ENCODE results near the gene EPN3. TPM values are rescaled to one million over a fixed set of nuclear protein-coding genes. Genes with fewer than 3 reads are reported as not detected.

EPN3 gene
- total RNA-seq, 1 donor from 2014 or later, result not detected

- H3K36me3 Mint-ChIP-seq (ENCODE audit: low read depth), result no peaks in the 10 kb centered on the region
- no peak overlapping the region for H3K4me3 Mint-ChIP-seq (ENCODE audit: unreplicated experiment)
- no peak for DNase-seq (ENCODE audit: low spot score)
Observed at GRCh38 chr17:50572541-50572940, 40.0 kb downstream of the EPN3 start.

GRCh38 chr17:50573866-50574611 is 41.5 kb downstream of the EPN3 start:
- Mint-ChIP-seq H3K9me3 (ENCODE audit: low read depth) (no peaks in the 10 kb centered on the region), H3K27ac (ENCODE audit: unreplicated experiment) (no peak overlapping the region), H3K4me1 (ENCODE audit: low read depth) (no peaks in the 10 kb centered on the region), H3K36me3 (ENCODE audit: low read depth) (no peaks in the 10 kb centered on the region), H3K27me3 (ENCODE audit: low read depth) (peaks cover 17% of the 10 kb centered on the region), H3K4me3 (ENCODE audit: unreplicated experiment) (no peak overlapping the region)
- no peak for DNase-seq (ENCODE audit: low spot score)
- TF ChIP-seq CTCF (IDR thresholded peaks at IDR 0.05), result no peak

More at GRCh38 chr17:50572541-50572940, 40.0 kb downstream of the EPN3 start:
- no peaks in the 10 kb centered on the region for H3K4me1 Mint-ChIP-seq (ENCODE audit: low read depth)
- H3K27me3 Mint-ChIP-seq (ENCODE audit: low read depth), result peaks cover 7% of the 10 kb centered on the region
- H3K9me3 Mint-ChIP-seq (ENCODE audit: low read depth), result no peaks in the 10 kb centered on the region
- no peak overlapping the region for H3K27ac Mint-ChIP-seq (ENCODE audit: unreplicated experiment)
- no peak for TF ChIP-seq CTCF (IDR thresholded peaks at IDR 0.05)

GRCh38 chr17:50575581-50576210 is 43.2 kb downstream of the EPN3 start:
- no peak overlapping the region for H3K27ac Mint-ChIP-seq (ENCODE audit: unreplicated experiment)
- H3K36me3 Mint-ChIP-seq (ENCODE audit: low read depth), result no peaks in the 10 kb centered on the region
- no peak for DNase-seq (ENCODE audit: low spot score)
- no peaks in the 10 kb centered on the region for H3K9me3 Mint-ChIP-seq (ENCODE audit: low read depth)
- H3K27me3 Mint-ChIP-seq (ENCODE audit: low read depth), result peaks cover 15% of the 10 kb centered on the region
- no peak overlapping the region for H3K4me3 Mint-ChIP-seq (ENCODE audit: unreplicated experiment)
- TF ChIP-seq CTCF (IDR thresholded peaks at IDR 0.05), result no peak
- H3K4me1 Mint-ChIP-seq (ENCODE audit: low read depth), result no peaks in the 10 kb centered on the region

- Mint-ChIP-seq H3K4me3 (ENCODE audit: unreplicated experiment) (no peak overlapping the region), H3K9me3 (ENCODE audit: low read depth) (peaks cover 2% of the 10 kb centered on the region), H3K36me3 (ENCODE audit: low read depth) (no peaks in the 10 kb centered on the region), H3K4me1 (ENCODE audit: low read depth) (no peaks in the 10 kb centered on the region), H3K27ac (ENCODE audit: unreplicated experiment) (no peak overlapping the region), H3K27me3 (ENCODE audit: low read depth) (peaks cover 16% of the 10 kb centered on the region)
- DNase-seq (ENCODE audit: low spot score), result no peak
- no peak for TF ChIP-seq CTCF (IDR thresholded peaks at IDR 0.05)
Observed at GRCh38 chr17:50576864-50577263, 44.3 kb downstream of the EPN3 start.

GRCh38 chr17:50577451-50577954 is 45.0 kb downstream of the EPN3 start:
- Mint-ChIP-seq H3K9me3 (ENCODE audit: low read depth) (peaks cover 2% of the 10 kb centered on the region), H3K27ac (ENCODE audit: unreplicated experiment) (no peak overlapping the region)

More at GRCh38 chr17:50577451-50577954, 45.0 kb downstream of the EPN3 start:
- no peak overlapping the region for H3K4me3 Mint-ChIP-seq (ENCODE audit: unreplicated experiment)
- H3K36me3 Mint-ChIP-seq (ENCODE audit: low read depth), result no peaks in the 10 kb centered on the region
- peaks cover 15% of the 10 kb centered on the region for H3K27me3 Mint-ChIP-seq (ENCODE audit: low read depth)
- DNase-seq (ENCODE audit: low spot score), result no peak
- TF ChIP-seq CTCF (IDR thresholded peaks at IDR 0.05), result no peak
- no peaks in the 10 kb centered on the region for H3K4me1 Mint-ChIP-seq (ENCODE audit: low read depth)

Measured in chondrocyte (in vitro differentiated cells).